ENCODE data around the gene SIX2. TPM values are rescaled to one million over a fixed set of nuclear protein-coding genes. Genes with fewer than 3 reads are reported as not detected.
"Not testable (repeated sequence)": the region's sequence is repeated elsewhere in the genome, so short reads cannot be mapped to it uniquely, and the experiment has no call there.

Gene SIX2
- total and polyA plus RNA-seq, 12 donors: 0.06 to 0.40 (median 0.14) TPM; not detected in 5

DNA sequence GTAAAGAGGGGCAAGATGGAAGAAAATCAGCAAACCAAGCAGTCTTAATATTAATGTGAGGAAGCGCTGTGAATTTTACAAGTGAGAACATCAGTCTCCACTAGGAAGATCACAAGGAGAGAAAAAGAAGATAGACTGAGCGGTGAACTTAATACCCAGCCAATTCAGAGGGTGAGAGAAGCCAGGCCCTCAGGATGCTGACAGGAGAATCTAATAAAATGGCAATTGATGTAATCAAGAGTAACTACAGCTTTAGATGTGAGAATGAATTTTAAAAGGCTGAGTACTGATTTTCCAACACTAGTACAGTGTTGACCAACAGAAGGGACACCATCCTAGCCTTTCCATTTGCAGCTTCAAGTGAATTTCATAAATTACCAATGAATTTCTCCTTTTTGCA is 35.7 kb upstream of the SIX2 start:
- intact Hi-C loops (cut with DNase I): no loop called here
- H3K9me3 ChIP-seq (replicated peaks in 1 of 3): no peaks in the 10 kb centered on the region
- no peak overlapping the region for H3K4me3 ChIP-seq
- H3K4me1 ChIP-seq (replicated peaks in 1 of 2): no peaks in the 10 kb centered on the region
- DNase-seq: no peak
- H3K27ac ChIP-seq: no peak overlapping the region
- H3K27me3 ChIP-seq: peaks cover 5% of the 10 kb centered on the region
- TF ChIP-seq POLR2A (IDR thresholded peaks at IDR 0.05): no peak
- TF ChIP-seq CTCF (IDR thresholded peaks at IDR 0.05): no peak
- H3K36me3 ChIP-seq (replicated peaks in 1 of 2): no peaks in the 10 kb centered on the region
- 75 to 89% (median 89%) methylated on average over 2 of the region's 2 CpGs for WGBS, 4 donors

DNA sequence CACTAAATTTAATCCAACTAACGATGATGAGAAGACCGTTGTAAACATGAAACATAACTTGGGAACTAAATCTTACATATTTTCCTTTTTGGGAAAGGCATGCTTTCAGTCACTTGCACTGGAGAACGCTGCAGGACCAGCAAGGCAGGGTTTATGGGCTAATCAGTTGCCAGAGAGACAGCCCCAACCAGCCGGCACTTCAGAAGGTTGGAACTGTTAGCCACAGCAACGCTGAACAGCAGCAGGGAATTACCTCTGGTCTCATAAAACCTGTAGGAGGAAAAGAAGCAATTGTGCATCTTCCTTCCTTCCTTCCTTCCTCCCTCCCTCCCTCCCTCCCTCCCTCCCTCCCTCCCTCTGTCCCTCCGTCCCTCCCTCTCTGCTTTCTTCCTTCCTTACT is 33.9 kb upstream of the SIX2 start:
- intact Hi-C loops (cut with DNase I): no loop called here
- Histone ChIP-seq H3K4me1 (replicated peaks in 1 of 2) (no peaks in the 10 kb centered on the region), H3K9me3 (replicated peaks in 1 of 3) (no peaks in the 10 kb centered on the region), H3K27ac (no peak overlapping the region), H3K4me3 (no peak overlapping the region), H3K36me3 (replicated peaks in 1 of 2) (no peaks in the 10 kb centered on the region), H3K27me3 (peaks cover 5% of the 10 kb centered on the region)
- TF ChIP-seq CTCF (IDR thresholded peaks at IDR 0.05): no peak
- 38 to 55% (median 43%) methylated on average over 6 of the region's 6 CpGs for WGBS, 4 donors
- DNase-seq: no peak

- Histone ChIP-seq H3K27ac (no peak overlapping the region), H3K4me3 (no peak overlapping the region), H3K4me1 (replicated peaks in 1 of 2) (no peaks in the 10 kb centered on the region), H3K9me3 (replicated peaks in 1 of 3) (no peaks in the 10 kb centered on the region), H3K36me3 (replicated peaks in 1 of 2) (no peaks in the 10 kb centered on the region), H3K27me3 (peaks cover 5% of the 10 kb centered on the region)
- intact Hi-C loops (cut with DNase I): no loop called here
- TF ChIP-seq CTCF (IDR thresholded peaks at IDR 0.05) (no peak), POLR2A (IDR thresholded peaks at IDR 0.05) (no peak)
- WGBS, 4 donors: 40 to 53% (median 51%) methylated on average over 2 of the region's 2 CpGs
- DNase-seq: no peak
Measured at GRCh38 chr2:45042401-45042800, 33.1 kb upstream of the SIX2 start.

GRCh38 chr2:45040786-45041185 is 31.5 kb upstream of the SIX2 start:
- no peak overlapping the region for H3K27ac ChIP-seq
- TF ChIP-seq CTCF (IDR thresholded peaks at IDR 0.05) (no peak), POLR2A (IDR thresholded peaks at IDR 0.05) (no peak)
- H3K4me3 ChIP-seq: no peak overlapping the region
- DNase-seq: no peak
- no peaks in the 10 kb centered on the region for H3K4me1 ChIP-seq (replicated peaks in 1 of 2)
- H3K9me3 ChIP-seq (replicated peaks in 1 of 3): no peaks in the 10 kb centered on the region
- peaks cover 5% of the 10 kb centered on the region for H3K27me3 ChIP-seq
- H3K36me3 ChIP-seq (replicated peaks in 1 of 2): no peaks in the 10 kb centered on the region
- intact Hi-C loops (cut with DNase I): no loop called here

- H3K4me1 ChIP-seq (replicated peaks in 1 of 2); H3K4me3 ChIP-seq; H3K9me3 ChIP-seq (replicated peaks in 1 of 3); intact Hi-C loops (cut with DNase I); H3K27me3 ChIP-seq; H3K27ac ChIP-seq; H3K36me3 ChIP-seq (replicated peaks in 1 of 2); DNase-seq: not testable (repeated sequence)
- WGBS, 4 donors: 55 to 79% (median 66%) methylated on average over 5 of the region's 5 CpGs
Measured at GRCh38 chr2:45039804-45040203, 30.6 kb upstream of the SIX2 start.

GRCh38 chr2:45038861-45039260 is 29.6 kb upstream of the SIX2 start:
- H3K27ac ChIP-seq; DNase-seq; H3K4me3 ChIP-seq; H3K9me3 ChIP-seq (replicated peaks in 1 of 3); H3K27me3 ChIP-seq; H3K4me1 ChIP-seq (replicated peaks in 1 of 2); intact Hi-C loops (cut with DNase I); H3K36me3 ChIP-seq (replicated peaks in 1 of 2): not testable (repeated sequence)
- 52 to 72% (median 66%) methylated on average over 4 to 5 of the region's 5 CpGs for whole genome bisulfite sequencing, 4 donors
